Activated T-helper 17 cell treated with anti-CD3 and anti-CD28 coated beads, Interleukin-2, amount 50 U/mL, for 72 hours (primary cell): ENCODE data around the gene CTAGE9. TPM values are rescaled to one million over a fixed set of nuclear protein-coding genes. Genes with fewer than 3 reads are reported as not detected.
"Not testable (repeated sequence)": the region's sequence is repeated elsewhere in the genome, so short reads cannot be mapped to it uniquely, and the experiment has no call there.

Experiments used
- ATAC-seq: fragments of 150-1000 bp; cut with Tn5 transposase; replicated peaks from 2 replicates; pipeline ENCODE4 v1.10.0; 2021; ENCODE audit warnings: mild to moderate bottlenecking, moderate library complexity
- H3K27ac Mint-ChIP-seq: one replicate; pipeline ENCODE4 v1.8.0; 2022; ENCODE audit warnings: mixed read lengths
- H3K27me3 Mint-ChIP-seq: one replicate; pipeline ENCODE4 v1.8.0; 2022; ENCODE audit warnings: mixed read lengths
- H3K36me3 Mint-ChIP-seq: one replicate; pipeline ENCODE4 v1.8.0; 2022; ENCODE audit warnings: low read depth, mild to moderate bottlenecking, mixed read lengths
- H3K4me1 Mint-ChIP-seq: one replicate; pipeline ENCODE4 v1.8.0; 2022; ENCODE audit warnings: mixed read lengths
- H3K4me3 Mint-ChIP-seq: one replicate; pipeline ENCODE4 v1.8.0; 2022; ENCODE audit warnings: mild to moderate bottlenecking, mixed read lengths
- H3K9me3 Mint-ChIP-seq: one replicate; pipeline ENCODE4 v1.8.0; 2022; ENCODE audit warnings: mixed read lengths
- total RNA-seq, 2 donors: library from RNA; stranded (reverse); gene quantifications; one replicate each; pipeline ENCODE4 v1.2.3, GENCODE V29; 2022

The CTAGE9 gene
- not detected for total RNA-seq

GRCh38 chr6:131710917-131711316, at the start of gene CTAGE9:
Gene CTAGE9 (minus strand): TSS chr6:131711017. CDS start chr6:131711017, 0 bp downstream.
- not testable (repeated sequence) for H3K36me3 Mint-ChIP-seq, H3K4me1 Mint-ChIP-seq, H3K27me3 Mint-ChIP-seq, H3K9me3 Mint-ChIP-seq, ATAC-seq, H3K27ac Mint-ChIP-seq, H3K4me3 Mint-ChIP-seq

- no peak overlapping the region for H3K4me3 Mint-ChIP-seq
- H3K27me3 Mint-ChIP-seq, result peaks cover 12% of the 10 kb centered on the region
- no peaks in the 10 kb centered on the region for H3K36me3 Mint-ChIP-seq
- no peaks in the 10 kb centered on the region for H3K9me3 Mint-ChIP-seq
- H3K27ac Mint-ChIP-seq, result no peak overlapping the region
- no peaks in the 10 kb centered on the region for H3K4me1 Mint-ChIP-seq
- ATAC-seq, result no peak
Observed at GRCh38 chr6:131758920-131759319, 48.1 kb upstream of the CTAGE9 start.

GRCh38 chr6:131756039-131756438, 45.2 kb upstream of the CTAGE9 start:
- Mint-ChIP-seq H3K27ac (no peak overlapping the region), H3K4me1 (no peaks in the 10 kb centered on the region), H3K36me3 (no peaks in the 10 kb centered on the region), H3K4me3 (no peak overlapping the region), H3K9me3 (no peaks in the 10 kb centered on the region), H3K27me3 (peaks cover 16% of the 10 kb centered on the region)
- ATAC-seq, result no peak

- Mint-ChIP-seq H3K27me3 (peaks cover 16% of the 10 kb centered on the region), H3K4me1 (no peaks in the 10 kb centered on the region), H3K27ac (no peak overlapping the region), H3K4me3 (no peak overlapping the region), H3K9me3 (no peaks in the 10 kb centered on the region), H3K36me3 (no peaks in the 10 kb centered on the region)
- no peak for ATAC-seq
Observed at GRCh38 chr6:131755597-131755996, 44.8 kb upstream of the CTAGE9 start.

- ATAC-seq, result no peak
- Mint-ChIP-seq H3K4me3 (no peak overlapping the region), H3K27me3 (peaks cover 16% of the 10 kb centered on the region), H3K4me1 (no peaks in the 10 kb centered on the region), H3K9me3 (no peaks in the 10 kb centered on the region), H3K27ac (no peak overlapping the region), H3K36me3 (no peaks in the 10 kb centered on the region)
Observed at GRCh38 chr6:131754715-131755567, 44.1 kb upstream of the CTAGE9 start.

GRCh38 chr6:131754088-131754487, 43.3 kb upstream of the CTAGE9 start:
- Mint-ChIP-seq H3K4me1 (no peaks in the 10 kb centered on the region), H3K4me3 (no peak overlapping the region), H3K36me3 (no peaks in the 10 kb centered on the region)

GRCh38 chr6:131751012-131751715, 40.3 kb upstream of the CTAGE9 start:
- H3K9me3 Mint-ChIP-seq, H3K36me3 Mint-ChIP-seq, H3K27ac Mint-ChIP-seq, H3K4me1 Mint-ChIP-seq, ATAC-seq, H3K4me3 Mint-ChIP-seq: not testable (repeated sequence)
- H3K27me3 Mint-ChIP-seq, result peaks cover 16% of the 10 kb centered on the region

More at GRCh38 chr6:131754088-131754487, 43.3 kb upstream of the CTAGE9 start:
- no peak for ATAC-seq
- Mint-ChIP-seq H3K27me3 (peaks cover 16% of the 10 kb centered on the region), H3K27ac (no peak overlapping the region), H3K9me3 (no peaks in the 10 kb centered on the region)

GRCh38 chr6:131749023-131749422, 38.2 kb upstream of the CTAGE9 start:
- no peaks in the 10 kb centered on the region for H3K9me3 Mint-ChIP-seq
- no peaks in the 10 kb centered on the region for H3K36me3 Mint-ChIP-seq
- no peak overlapping the region for H3K27ac Mint-ChIP-seq
- H3K4me3 Mint-ChIP-seq, result no peak overlapping the region
- peaks cover 5% of the 10 kb centered on the region for H3K27me3 Mint-ChIP-seq
- ATAC-seq, result no peak
- no peaks in the 10 kb centered on the region for H3K4me1 Mint-ChIP-seq

- Mint-ChIP-seq H3K36me3 (no peaks in the 10 kb centered on the region), H3K4me3 (no peak overlapping the region), H3K27me3 (peaks cover under 1% of the 10 kb centered on the region), H3K9me3 (no peaks in the 10 kb centered on the region), H3K4me1 (no peaks in the 10 kb centered on the region), H3K27ac (no peak overlapping the region)
- ATAC-seq, result no peak
Observed at GRCh38 chr6:131747821-131748353, 37.1 kb upstream of the CTAGE9 start.

GRCh38 chr6:131745476-131745875, 34.7 kb upstream of the CTAGE9 start:
- no peak overlapping the region for H3K4me3 Mint-ChIP-seq
- H3K27ac Mint-ChIP-seq, result no peak overlapping the region
- no peak for ATAC-seq
- no peaks in the 10 kb centered on the region for H3K27me3 Mint-ChIP-seq
- no peaks in the 10 kb centered on the region for H3K4me1 Mint-ChIP-seq
- no peaks in the 10 kb centered on the region for H3K9me3 Mint-ChIP-seq
- H3K36me3 Mint-ChIP-seq, result no peaks in the 10 kb centered on the region

- Mint-ChIP-seq H3K4me3 (no peak overlapping the region), H3K27me3 (no peaks in the 10 kb centered on the region), H3K9me3 (no peaks in the 10 kb centered on the region), H3K36me3 (no peaks in the 10 kb centered on the region), H3K4me1 (no peaks in the 10 kb centered on the region), H3K27ac (no peak overlapping the region)
- ATAC-seq, result no peak
Observed at GRCh38 chr6:131744432-131745287, 33.8 kb upstream of the CTAGE9 start.

- H3K27ac Mint-ChIP-seq, result no peak overlapping the region
- peaks cover 1% of the 10 kb centered on the region for H3K27me3 Mint-ChIP-seq
- no peaks in the 10 kb centered on the region for H3K9me3 Mint-ChIP-seq
- no peaks in the 10 kb centered on the region for H3K4me1 Mint-ChIP-seq
- no peaks in the 10 kb centered on the region for H3K36me3 Mint-ChIP-seq
- H3K4me3 Mint-ChIP-seq, result no peak overlapping the region
- ATAC-seq, result no peak
Observed at GRCh38 chr6:131741688-131742393, 31.0 kb upstream of the CTAGE9 start.

GRCh38 chr6:131740161-131740560, 29.3 kb upstream of the CTAGE9 start:
- peaks cover 3% of the 10 kb centered on the region for H3K27me3 Mint-ChIP-seq
- no peaks in the 10 kb centered on the region for H3K4me1 Mint-ChIP-seq
- H3K36me3 Mint-ChIP-seq, result no peaks in the 10 kb centered on the region
- H3K9me3 Mint-ChIP-seq, result no peaks in the 10 kb centered on the region
- no peak overlapping the region for H3K27ac Mint-ChIP-seq
- H3K4me3 Mint-ChIP-seq, result no peak overlapping the region
- no peak for ATAC-seq

- Mint-ChIP-seq H3K4me1 (no peaks in the 10 kb centered on the region), H3K27me3 (peaks cover 3% of the 10 kb centered on the region), H3K9me3 (no peaks in the 10 kb centered on the region), H3K4me3 (no peak overlapping the region), H3K36me3 (no peaks in the 10 kb centered on the region), H3K27ac (no peak overlapping the region)
- no peak for ATAC-seq
Observed at GRCh38 chr6:131739136-131739535, 28.3 kb upstream of the CTAGE9 start.
